ENCODE measurements around the gene RBM24. TPM values are rescaled to one million over a fixed set of nuclear protein-coding genes. Genes with fewer than 3 reads are reported as not detected.

RBM24 gene
- total RNA-seq, 1 donor from 2014 or later: 1.2 TPM

GRCh38 chr6:17289630-17290061, 8.5 kb downstream of the RBM24 start:
- peaks cover 5% of the 10 kb centered on the region for H3K4me1 ChIP-seq
- peaks cover 12% of the 10 kb centered on the region for H3K27me3 ChIP-seq (ENCODE audit: low read depth)
- ATAC-seq (peak; percentile 97 to 98), DNase-seq (peak; percentile 80)
- intact Hi-C loops (cut with DNase I): no loop called here
- no peaks in the 10 kb centered on the region for H3K9me3 ChIP-seq
- H3K27ac ChIP-seq: no peak overlapping the region
- TF ChIP-seq CTCF (IDR thresholded peaks at IDR 0.05): no peak
- H3K4me3 ChIP-seq: no peak overlapping the region
- no peaks in the 10 kb centered on the region for H3K36me3 ChIP-seq

GRCh38 chr6:17291778-17292177, 10.6 kb downstream of the RBM24 start:
- Histone ChIP-seq H3K9me3 (no peaks in the 10 kb centered on the region), H3K27ac (no peak overlapping the region), H3K36me3 (no peaks in the 10 kb centered on the region), H3K27me3 (ENCODE audit: low read depth) (peaks cover 6% of the 10 kb centered on the region), H3K4me3 (no peak overlapping the region), H3K4me1 (peaks cover 5% of the 10 kb centered on the region)
- no peak for TF ChIP-seq CTCF (IDR thresholded peaks at IDR 0.05)
- no peak for DNase-seq
- no peak for ATAC-seq
- intact Hi-C loops (cut with DNase I): no loop called here

- H3K4me1 ChIP-seq: peaks cover 5% of the 10 kb centered on the region
- H3K27ac ChIP-seq: no peak overlapping the region
- intact Hi-C loops (cut with DNase I): no loop called here
- ATAC-seq (no peak), DNase-seq (no peak)
- no peaks in the 10 kb centered on the region for H3K36me3 ChIP-seq
- peaks cover 4% of the 10 kb centered on the region for H3K27me3 ChIP-seq (ENCODE audit: low read depth)
- TF ChIP-seq CTCF (IDR thresholded peaks at IDR 0.05): no peak
- no peaks in the 10 kb centered on the region for H3K9me3 ChIP-seq
- H3K4me3 ChIP-seq: no peak overlapping the region
Observed at GRCh38 chr6:17292600-17293133, 11.5 kb downstream of the RBM24 start.

- intact Hi-C loops (cut with DNase I): no loop called here
- no peak overlapping the region for H3K4me3 ChIP-seq
- TF ChIP-seq CTCF (IDR thresholded peaks at IDR 0.05): no peak
- H3K27me3 ChIP-seq (ENCODE audit: low read depth): no peaks in the 10 kb centered on the region
- DNase-seq: no peak
- no peaks in the 10 kb centered on the region for H3K9me3 ChIP-seq
- H3K27ac ChIP-seq: no peak overlapping the region
- peaks cover 5% of the 10 kb centered on the region for H3K4me1 ChIP-seq
- no peak for ATAC-seq
- no peaks in the 10 kb centered on the region for H3K36me3 ChIP-seq
Observed at GRCh38 chr6:17293395-17293794, 12.2 kb downstream of the RBM24 start.

- ATAC-seq (no peak), DNase-seq (no peak)
- intact Hi-C loops (cut with DNase I): no loop called here
- H3K27me3 ChIP-seq (ENCODE audit: low read depth): no peaks in the 10 kb centered on the region
- H3K4me3 ChIP-seq: no peak overlapping the region
- H3K4me1 ChIP-seq: no peaks in the 10 kb centered on the region
- no peak overlapping the region for H3K27ac ChIP-seq
- H3K9me3 ChIP-seq: no peaks in the 10 kb centered on the region
- no peak for TF ChIP-seq CTCF (IDR thresholded peaks at IDR 0.05)
- H3K36me3 ChIP-seq: no peaks in the 10 kb centered on the region
Observed at GRCh38 chr6:17297271-17298080, 16.3 kb downstream of the RBM24 start.
